ENCODE data around the gene MCM9.

The MCM9 gene

DNA sequence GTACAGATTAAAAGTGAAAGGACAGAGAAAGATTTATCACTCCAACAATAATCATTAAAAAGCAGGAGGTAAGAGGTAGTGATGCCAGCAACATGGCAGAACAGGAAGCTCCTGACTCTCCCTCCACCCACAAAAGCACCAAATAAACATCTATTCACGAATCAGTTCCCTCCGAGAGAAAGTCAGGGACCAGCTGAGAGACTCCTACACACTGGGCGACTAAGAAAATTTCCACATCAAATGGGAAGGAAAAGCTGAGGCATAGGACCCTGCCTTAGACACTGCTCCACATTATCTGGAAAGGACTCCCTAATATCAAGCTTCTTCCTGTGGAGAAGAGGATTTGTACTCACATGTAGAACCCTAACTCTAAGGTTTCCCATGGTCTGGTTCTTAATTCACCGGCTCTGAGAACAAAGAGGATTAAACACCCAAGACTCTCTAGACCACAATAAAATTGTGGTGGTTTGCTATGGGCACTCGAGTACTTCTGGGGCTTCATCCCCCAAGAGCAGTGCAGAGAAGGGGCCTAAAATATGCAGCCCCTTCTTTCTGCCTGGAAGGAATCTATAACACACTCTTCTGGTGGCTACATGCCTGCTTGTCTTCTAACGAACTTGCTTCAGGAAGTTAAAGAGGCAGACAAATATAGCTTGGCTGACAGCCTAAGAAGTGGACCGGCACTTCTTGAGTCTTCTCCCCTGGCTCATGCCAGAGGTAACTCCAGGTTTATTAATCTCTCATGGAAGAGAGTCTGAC is 70.4 kb downstream of the MCM9 start:
- no peak for DNase-seq (ENCODE audit: low read depth, low spot score)

DNA sequence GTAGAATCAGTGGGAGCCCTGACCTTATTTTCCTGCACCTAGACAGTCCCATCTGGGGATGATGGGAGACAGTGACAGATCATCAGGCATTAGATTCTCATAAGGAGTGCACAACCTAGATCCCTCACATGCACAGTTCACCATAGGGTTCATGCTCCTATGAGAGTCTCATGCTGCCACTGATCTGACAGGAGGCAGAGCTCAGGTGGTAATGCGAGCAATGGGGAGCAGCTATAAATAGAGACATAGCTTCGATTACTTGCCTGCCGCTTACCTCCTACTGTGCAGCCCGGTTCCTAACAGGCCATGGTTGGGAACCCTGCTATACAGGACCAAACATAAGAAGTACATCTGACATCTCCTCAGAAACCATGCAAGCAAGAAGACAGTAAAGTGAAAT is 72.5 kb downstream of the MCM9 start:
- no peak for DNase-seq (ENCODE audit: low read depth, low spot score)

GRCh38 chr6:118860880-118861279 is 74.1 kb downstream of the MCM9 start:
- no peak for DNase-seq (ENCODE audit: low read depth, low spot score)

- no peak for DNase-seq (ENCODE audit: low read depth, low spot score)
Observed at GRCh38 chr6:118860363-118860762, 74.6 kb downstream of the MCM9 start.

GRCh38 chr6:118859517-118860064 is 75.4 kb downstream of the MCM9 start:
- DNase-seq (ENCODE audit: low read depth, low spot score), result no peak

DNA sequence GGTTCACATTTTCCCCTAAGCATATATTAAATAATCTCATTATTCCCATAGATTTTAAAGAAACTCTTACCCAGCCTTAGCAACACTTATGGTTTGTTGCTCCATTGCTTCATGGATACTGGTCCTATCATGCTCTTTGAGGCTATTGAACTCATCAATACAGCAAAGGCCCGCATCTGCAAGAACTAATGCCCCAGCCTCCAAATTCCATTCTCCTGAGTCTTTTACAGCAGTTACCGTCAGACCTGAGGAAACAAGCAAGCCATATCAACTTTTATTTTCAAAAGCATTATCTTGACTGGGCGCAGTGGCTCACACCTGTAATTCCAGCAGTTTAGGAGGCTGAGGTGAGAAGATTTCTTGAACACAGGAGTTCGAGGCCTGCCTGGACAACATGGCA is 78.7 kb downstream of the MCM9 start:
- DNase-seq (ENCODE audit: low read depth, low spot score), result no peak

DNA sequence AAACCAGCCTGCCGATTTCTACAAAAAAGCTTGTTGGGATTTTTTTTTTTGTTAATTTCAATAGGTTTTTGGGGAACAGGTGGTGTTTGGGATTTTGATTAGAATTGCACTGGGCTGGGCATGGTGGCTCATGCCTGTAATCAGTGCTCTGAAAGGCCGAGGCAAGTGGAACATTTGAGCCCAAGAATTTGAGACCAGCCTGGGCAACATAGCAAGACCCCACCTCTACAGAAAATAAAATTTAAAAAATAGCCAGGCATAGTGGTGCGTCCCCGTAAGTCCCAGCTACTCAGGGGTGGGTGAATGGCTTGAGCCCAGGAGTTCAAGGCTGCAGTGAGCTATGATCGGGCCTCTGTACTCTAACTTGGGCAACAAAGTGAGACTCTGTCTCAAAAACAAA is 81.6 kb downstream of the MCM9 start:
- DNase-seq (ENCODE audit: low read depth, low spot score), result no peak

- DNase-seq (ENCODE audit: low read depth, low spot score), result no peak
Observed at GRCh38 chr6:118844915-118845314, 90.0 kb downstream of the MCM9 start.

GRCh38 chr6:118843685-118844390 is 91.1 kb downstream of the MCM9 start:
- DNase-seq (ENCODE audit: low read depth, low spot score), result no peak

DNA sequence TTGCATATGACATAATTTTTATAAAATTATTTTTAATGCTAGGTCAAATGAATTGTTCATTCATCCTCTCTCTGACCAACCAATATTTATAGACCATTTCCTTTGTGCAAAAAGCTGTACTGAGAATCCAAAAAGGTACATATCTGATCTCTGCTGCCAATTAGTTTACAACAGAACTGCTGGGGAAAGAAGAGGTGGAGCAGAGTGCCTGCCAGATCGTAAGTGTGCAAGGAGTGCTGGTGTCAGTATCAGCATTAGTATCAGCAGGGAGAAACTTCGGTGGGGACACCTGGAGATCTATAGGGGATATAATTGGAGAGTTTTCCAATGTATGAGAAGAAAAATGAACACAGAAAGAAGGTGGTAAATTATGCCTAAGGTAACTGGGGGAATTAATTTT is 104.3 kb downstream of the MCM9 start:
- DNase-seq (ENCODE audit: low read depth, low spot score), result no peak

- DNase-seq (ENCODE audit: low read depth, low spot score), result no peak
Observed at GRCh38 chr6:118829817-118830478, 105.0 kb downstream of the MCM9 start.

DNA sequence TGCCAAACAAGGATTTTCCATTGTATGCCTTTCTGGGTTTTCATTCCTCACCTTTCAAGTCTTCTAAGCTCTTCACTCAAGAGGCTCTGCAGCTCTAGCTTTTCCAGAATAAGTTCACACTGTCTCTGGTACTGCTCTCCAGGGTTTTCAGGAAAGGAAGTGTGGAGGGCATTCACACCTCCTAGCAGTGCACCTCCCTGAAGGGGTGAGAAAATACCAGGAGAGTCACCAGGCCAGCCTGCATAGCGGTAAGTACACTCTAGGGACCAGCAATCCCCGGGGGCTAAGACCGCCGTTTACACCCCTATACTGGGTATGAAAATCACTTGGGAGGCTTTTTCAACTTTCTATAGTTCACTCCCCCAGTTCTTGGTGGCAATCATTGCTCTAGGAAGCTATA is 108.9 kb downstream of the MCM9 start:
- no peak for DNase-seq (ENCODE audit: low read depth, low spot score)

DNA sequence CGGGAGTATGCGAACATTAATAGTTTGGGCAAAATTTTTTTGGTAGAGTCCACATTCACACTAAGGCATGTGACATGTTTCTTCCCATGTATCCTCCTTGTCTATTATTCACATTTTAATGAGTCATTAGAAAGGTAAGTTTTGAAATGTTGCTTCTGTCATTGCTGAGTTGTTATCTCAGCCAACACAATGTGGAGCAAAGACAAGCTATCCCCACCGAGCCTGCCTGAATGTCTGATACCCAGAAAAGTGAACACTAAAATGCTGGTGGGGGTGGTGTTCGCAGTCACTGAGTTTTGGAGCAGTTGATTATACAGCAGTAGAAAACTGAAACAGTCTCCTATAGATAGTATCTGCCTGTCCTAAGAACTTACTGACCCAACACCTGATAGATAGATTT is 109.3 kb downstream of the MCM9 start:
- no peak for DNase-seq (ENCODE audit: low read depth, low spot score)

GRCh38 chr6:118815495-118815894 is 119.5 kb downstream of the MCM9 start:
- no peak for DNase-seq (ENCODE audit: low read depth, low spot score)

DNA sequence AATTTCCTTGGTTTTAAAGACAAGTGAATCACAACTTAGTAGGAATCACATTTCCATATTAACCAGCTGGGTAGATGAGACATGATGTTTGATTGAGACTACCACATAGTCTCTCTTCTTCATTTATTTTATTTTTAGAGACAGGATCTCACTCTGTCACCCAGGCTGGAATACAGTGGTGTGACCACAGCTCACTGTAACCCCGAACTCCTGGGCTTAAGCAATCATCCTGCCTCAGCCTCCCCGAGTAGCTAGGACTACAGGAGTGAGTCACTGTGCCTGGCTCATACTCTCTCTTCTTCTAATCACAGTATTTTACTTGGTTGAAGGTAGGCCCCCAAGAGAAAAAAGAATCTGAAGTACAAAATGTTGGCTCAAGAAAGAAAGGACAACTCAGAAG is 121.2 kb downstream of the MCM9 start:
- DNase-seq (ENCODE audit: low read depth, low spot score), result no peak

GRCh38 chr6:118812970-118813369 is 122.0 kb downstream of the MCM9 start:
- no peak for DNase-seq (ENCODE audit: low read depth, low spot score)

GRCh38 chr6:118810420-118811027 is 124.4 kb downstream of the MCM9 start:
- DNase-seq (ENCODE audit: low read depth, low spot score), result peak; percentile 20

DNA sequence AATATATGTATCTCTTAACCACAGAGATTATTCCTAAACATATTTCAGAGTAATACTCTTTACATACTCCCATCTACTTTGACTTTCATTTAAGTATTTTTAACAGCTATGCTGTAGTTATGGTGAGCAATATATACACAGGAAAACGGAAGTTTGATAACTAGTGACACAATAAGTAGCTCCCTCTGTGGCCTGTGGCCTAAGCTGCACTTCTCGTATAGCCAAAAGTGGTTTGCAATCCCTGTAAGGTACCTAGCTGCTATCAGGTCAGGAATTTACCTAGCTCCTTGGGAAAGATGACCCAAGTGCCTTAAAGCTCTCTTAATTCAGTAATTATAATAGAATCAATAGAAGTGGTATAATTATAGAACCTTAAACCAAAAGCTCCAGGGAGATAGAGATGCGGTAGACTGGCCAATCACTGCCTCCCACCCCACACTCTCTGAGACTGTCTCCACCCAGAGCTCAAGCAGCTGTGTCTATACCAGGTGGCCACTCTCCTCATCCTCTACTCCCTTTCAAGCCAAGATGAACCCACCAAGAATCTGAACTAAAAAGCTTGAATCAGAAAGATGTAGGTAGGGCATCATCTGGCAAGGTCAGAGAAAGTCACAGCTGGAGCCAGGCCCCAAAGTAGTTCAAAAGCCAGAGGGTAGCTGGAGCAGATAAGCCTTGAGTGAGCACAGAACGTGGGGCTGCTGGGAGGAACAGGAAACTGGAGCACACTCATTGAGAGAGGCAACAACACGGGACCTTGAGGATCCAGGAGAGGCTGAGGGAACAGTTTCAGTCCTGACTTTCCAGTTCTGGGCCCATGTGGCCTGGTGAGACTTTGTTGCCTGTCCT is 125.9 kb downstream of the MCM9 start:
- no peak for DNase-seq (ENCODE audit: low read depth, low spot score)

DNA sequence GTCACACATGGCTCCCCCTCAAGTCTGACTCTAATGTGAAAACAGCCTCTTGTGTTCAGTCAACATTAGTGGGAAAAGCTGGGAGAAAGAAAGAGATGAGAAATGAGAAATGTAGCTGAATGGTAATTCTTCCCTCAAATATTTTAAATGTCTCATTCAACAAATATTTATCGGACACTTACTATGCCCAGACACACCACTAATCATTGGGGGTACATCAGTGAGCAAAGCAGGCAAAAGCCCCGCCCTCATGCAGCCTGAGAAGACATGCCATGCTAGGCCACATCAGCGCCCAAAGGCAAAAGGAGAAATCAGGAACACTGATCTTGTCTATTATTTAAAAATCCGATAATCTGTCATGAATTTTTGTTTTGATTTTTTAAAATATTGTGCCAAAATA is 130.9 kb downstream of the MCM9 start:
- no peak for DNase-seq (ENCODE audit: low read depth, low spot score)

DNA sequence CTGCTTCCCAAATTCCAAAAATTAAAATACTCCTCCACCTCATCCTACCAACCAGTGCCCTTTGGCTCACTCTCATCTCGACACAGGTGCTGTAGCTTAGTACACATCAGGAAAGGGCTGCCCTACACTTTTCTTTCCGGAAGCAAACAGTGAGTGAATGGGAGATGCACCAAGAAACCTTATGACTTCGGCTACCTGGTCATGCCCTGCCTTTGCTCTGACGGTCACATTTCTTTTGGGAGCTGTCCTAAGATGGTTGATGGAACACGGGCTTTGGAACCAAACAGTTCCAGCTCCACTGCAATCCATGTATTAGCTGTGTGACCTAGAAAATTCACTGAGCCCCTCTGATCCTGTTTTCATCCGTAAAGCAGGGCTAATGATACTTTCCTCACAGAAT is 133.7 kb downstream of the MCM9 start:
- DNase-seq (ENCODE audit: low read depth, low spot score), result no peak

DNA sequence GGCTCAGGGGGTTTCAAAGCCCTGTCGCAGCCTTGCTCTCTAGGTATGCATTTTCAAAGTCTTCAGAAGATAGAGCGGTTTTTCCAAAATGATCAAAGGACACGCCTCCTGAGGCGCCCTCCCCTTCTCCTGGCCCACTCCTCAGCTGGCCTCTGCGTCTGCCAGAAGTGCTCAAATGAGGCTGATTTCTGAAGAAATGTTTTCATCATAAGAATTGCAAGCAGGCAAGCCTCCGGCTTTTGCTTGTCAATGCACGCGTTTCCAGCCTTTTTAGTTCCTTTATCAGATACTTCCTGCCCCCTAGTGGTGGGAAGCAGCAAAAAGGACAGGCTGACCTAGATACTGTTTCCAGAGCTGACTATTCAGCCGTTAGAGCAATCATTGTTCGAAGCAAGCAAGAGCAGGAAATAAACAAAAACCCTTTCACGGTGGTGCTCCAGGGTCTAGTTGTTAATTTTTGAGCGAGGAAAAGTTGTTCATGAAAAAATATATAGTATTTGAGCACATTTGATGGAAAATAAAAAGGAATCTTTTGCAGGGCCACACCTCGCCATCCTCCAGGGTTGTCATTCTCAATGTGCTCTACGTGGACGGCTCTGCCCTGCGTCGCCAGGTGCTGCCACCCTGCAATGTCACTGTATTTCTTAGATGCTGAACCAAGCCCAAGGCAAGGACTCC is 134.4 kb downstream of the MCM9 start:
- DNase-seq (ENCODE audit: low read depth, low spot score), result peak; percentile 61
